ENCODE results near the gene SMARCA5. TPM values are rescaled to one million over a fixed set of nuclear protein-coding genes. Genes with fewer than 3 reads are reported as not detected.

Gene SMARCA5
- total RNA-seq, 4 donors from 2014 or later: 13.6 to 28.4 (median 22.9) TPM

DNA sequence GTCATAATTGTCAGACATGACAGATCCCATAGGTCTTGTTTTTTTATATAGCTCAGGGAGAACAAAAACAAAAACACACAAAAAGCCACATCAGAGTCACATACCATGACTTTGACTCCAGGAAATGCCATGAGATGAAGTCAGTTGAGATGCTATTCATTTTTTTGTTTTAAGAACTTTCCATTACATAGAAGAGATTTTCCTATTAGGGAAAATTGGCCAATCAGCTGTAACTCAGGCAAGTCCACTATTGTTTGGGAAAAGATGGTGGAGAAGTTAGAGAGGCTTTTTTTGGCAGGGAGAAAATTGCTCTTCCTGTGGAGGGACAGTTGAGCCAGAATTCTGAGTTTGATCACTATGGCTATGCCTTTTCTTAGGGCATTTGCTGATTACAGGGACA is 72.6 kb downstream of the SMARCA5 start:
- intact Hi-C loops (cut with DNase I): no loop called here
- H3K27ac ChIP-seq: no peak overlapping the region
- DNase-seq: no peak
- H3K4me1 ChIP-seq: no peaks in the 10 kb centered on the region
- no peaks in the 10 kb centered on the region for H3K27me3 ChIP-seq
- TF ChIP-seq POLR2A (IDR thresholded peaks at IDR 0.05): no peak
- TF ChIP-seq, protein P1, sequence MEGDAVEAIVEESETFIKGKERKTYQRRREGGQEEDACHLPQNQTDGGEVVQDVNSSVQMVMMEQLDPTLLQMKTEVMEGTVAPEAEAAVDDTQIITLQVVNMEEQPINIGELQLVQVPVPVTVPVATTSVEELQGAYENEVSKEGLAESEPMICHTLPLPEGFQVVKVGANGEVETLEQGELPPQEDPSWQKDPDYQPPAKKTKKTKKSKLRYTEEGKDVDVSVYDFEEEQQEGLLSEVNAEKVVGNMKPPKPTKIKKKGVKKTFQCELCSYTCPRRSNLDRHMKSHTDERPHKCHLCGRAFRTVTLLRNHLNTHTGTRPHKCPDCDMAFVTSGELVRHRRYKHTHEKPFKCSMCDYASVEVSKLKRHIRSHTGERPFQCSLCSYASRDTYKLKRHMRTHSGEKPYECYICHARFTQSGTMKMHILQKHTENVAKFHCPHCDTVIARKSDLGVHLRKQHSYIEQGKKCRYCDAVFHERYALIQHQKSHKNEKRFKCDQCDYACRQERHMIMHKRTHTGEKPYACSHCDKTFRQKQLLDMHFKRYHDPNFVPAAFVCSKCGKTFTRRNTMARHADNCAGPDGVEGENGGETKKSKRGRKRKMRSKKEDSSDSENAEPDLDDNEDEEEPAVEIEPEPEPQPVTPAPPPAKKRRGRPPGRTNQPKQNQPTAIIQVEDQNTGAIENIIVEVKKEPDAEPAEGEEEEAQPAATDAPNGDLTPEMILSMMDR (IDR thresholded peaks at IDR 0.05): no peak
- H3K9me3 ChIP-seq: peaks cover 0 to 11% (median 0%) of the 10 kb centered on the region in 3 donors
- H3K4me3 ChIP-seq: no peak overlapping the region
- H3K36me3 ChIP-seq: no peaks in the 10 kb centered on the region

DNA sequence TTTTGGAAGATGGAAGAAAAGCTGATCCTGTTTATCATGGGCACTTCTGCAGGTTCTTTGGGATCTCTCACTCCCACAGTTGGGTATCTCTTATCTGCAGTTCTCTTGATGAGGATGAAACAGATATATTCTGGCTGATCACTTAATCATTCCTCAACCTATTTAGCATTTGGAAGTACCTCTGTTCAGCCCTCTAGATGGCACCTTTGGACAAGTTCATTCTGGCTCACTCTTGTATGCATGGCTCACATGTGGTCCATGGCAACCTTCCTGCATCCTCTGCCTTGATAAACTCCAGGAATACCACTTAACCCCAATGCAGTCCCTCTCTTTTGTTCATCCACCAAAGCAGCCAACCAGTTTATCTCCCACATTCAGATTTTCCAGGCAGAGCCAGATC is 74.2 kb downstream of the SMARCA5 start:
- intact Hi-C loops (cut with DNase I): no loop called here
- no peak for DNase-seq
- Histone ChIP-seq H3K4me1 (no peaks in the 10 kb centered on the region), H3K9me3 (peaks cover 0 to 11% (median 0%) of the 10 kb centered on the region in 3 donors), H3K27me3 (no peaks in the 10 kb centered on the region), H3K36me3 (no peaks in the 10 kb centered on the region), H3K4me3 (no peak overlapping the region), H3K27ac (no peak overlapping the region)
- TF ChIP-seq, protein P1 (IDR thresholded peaks at IDR 0.05): no peak
- TF ChIP-seq POLR2A (IDR thresholded peaks at IDR 0.05): no peak

DNA sequence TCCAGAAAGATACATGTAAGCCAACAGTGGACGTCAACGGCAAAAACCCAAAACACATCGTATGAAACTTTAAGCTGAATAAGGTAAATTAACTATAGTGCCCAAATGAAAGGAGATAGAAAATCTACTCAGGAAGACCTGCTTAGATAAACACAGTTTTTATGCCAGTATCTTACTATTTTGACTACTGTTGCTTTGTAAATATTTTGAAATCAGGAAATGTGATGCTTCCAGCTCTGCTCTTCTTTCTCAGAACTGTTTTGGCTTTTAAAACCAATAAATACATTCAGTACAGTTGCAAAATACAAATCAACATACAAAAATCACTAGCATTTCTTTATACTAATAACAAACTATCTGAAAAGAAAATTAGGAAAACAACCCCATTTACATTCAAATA is 83.8 kb downstream of the SMARCA5 start:
- Histone ChIP-seq H3K9me3 (no peaks in the 10 kb centered on the region), H3K27ac (no peak overlapping the region), H3K27me3 (no peaks in the 10 kb centered on the region), H3K4me3 (no peak overlapping the region), H3K4me1 (no peaks in the 10 kb centered on the region), H3K36me3 (no peaks in the 10 kb centered on the region)
- TF ChIP-seq POLR2A (IDR thresholded peaks at IDR 0.05): no peak
- TF ChIP-seq, protein P1 (IDR thresholded peaks at IDR 0.05): no peak
- 85 to 93% methylated on average over 3 of the region's 3 CpGs for WGBS, 2 donors
- DNase-seq: no peak
- intact Hi-C loops (cut with DNase I): no loop called here

DNA sequence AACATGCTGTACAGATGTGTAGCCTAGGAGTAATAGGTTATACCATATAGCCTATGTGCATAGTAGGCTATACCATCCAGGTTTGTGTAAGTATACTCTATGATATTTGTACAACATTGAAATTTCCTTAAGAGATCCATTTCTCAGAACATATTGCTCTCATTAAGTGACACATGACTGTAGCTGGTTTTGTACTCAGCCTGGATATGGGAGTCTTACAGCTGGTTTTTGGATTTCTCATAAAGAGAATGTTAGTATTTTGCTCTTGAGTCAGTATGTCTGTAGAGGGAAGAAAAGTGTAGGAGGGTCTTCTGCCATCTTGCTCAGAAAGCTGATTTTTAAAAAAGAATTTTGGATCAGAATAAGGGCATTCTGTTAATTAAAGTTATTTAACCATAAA is 85.3 kb downstream of the SMARCA5 start:
- DNase-seq: no peak
- no peaks in the 10 kb centered on the region for H3K27me3 ChIP-seq
- H3K36me3 ChIP-seq: no peaks in the 10 kb centered on the region
- no peak overlapping the region for H3K4me3 ChIP-seq
- H3K9me3 ChIP-seq: no peaks in the 10 kb centered on the region
- intact Hi-C loops (cut with DNase I): no loop called here
- no peak for TF ChIP-seq POLR2A (IDR thresholded peaks at IDR 0.05)
- TF ChIP-seq, protein P1 (IDR thresholded peaks at IDR 0.05): no peak
- H3K4me1 ChIP-seq: no peaks in the 10 kb centered on the region
- H3K27ac ChIP-seq: no peak overlapping the region

DNA sequence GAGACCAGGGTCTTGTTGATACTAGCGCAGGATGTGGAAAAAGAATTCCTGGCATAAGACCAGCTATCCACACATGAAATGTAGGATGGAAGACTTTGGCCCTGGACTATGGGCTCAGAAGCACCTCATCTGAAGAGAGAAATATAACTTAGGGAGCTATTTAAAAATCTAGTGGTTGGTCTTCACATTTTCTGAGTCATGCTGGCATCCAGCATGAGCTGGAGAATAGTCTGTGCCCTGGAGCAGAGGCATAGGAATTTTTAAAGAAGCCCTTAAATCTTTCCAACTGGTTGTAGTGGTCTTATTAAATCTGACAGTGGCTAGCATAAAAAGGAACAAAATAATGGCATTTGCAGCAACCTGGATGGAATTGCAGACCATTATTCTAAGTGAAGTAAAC is 86.3 kb downstream of the SMARCA5 start:
- 77 to 100% methylated on average over 1 of the region's 1 CpG for WGBS, 2 donors
- TF ChIP-seq, protein P1 (IDR thresholded peaks at IDR 0.05): no peak
- no peak for DNase-seq
- Histone ChIP-seq H3K9me3 (no peaks in the 10 kb centered on the region), H3K4me1 (no peaks in the 10 kb centered on the region), H3K27me3 (no peaks in the 10 kb centered on the region), H3K36me3 (no peaks in the 10 kb centered on the region), H3K27ac (no peak overlapping the region), H3K4me3 (no peak overlapping the region)
- intact Hi-C loops (cut with DNase I): no loop called here

All from esophagus squamous epithelium (tissue), 5 donors.